ENCODE results near the gene BDNF.

GRCh38 chr11:27660171-27660570 is 40.1 kb downstream of the BDNF start:
- TF ChIP-seq GATA2 (IDR thresholded peaks at IDR 0.05; ENCODE audit: low read depth, low read length) (no peak), GATA3 (IDR thresholded peaks at IDR 0.05; ENCODE audit: low read depth, low read length) (no peak)

All from SH-SY5Y (cell line).